Parathyroid adenoma (tissue), 2 donors: ENCODE measurements around the gene PPP3R1.

Source experiments
- H2AFZ ChIP-seq: fragments of 300-600 bp; sonication (generic); one replicate; pipeline ENCODE4 v1.7.0; 2017; ENCODE audit warnings: antibody characterized with exemption, mild to moderate bottlenecking
- H3K27ac ChIP-seq: fragments of 300-600 bp; sonication (generic); one replicate; pipeline ENCODE4 v1.7.0; 2017
- H3K27me3 ChIP-seq: fragments of 300-600 bp; sonication (generic); one replicate; pipeline ENCODE4 v1.7.0; 2017; ENCODE audit warnings: low read length; ENCODE audit not compliant: control insufficient read depth, insufficient read depth
- H3K36me3 ChIP-seq: fragments of 300-600 bp; sonication (generic); one replicate; pipeline ENCODE4 v1.7.0; 2017; ENCODE audit warnings: low read length; ENCODE audit not compliant: control insufficient read depth, insufficient read depth
- H3K4me1 ChIP-seq: fragments of 300-600 bp; sonication (generic); one replicate; pipeline ENCODE4 v1.7.0; 2017; ENCODE audit warnings: control low read depth
- H3K4me2 ChIP-seq: fragments of 300-600 bp; sonication (generic); one replicate; pipeline ENCODE4 v1.7.0; 2017; ENCODE audit warnings: low read length
- H3K4me3 ChIP-seq: fragments of 300-600 bp; sonication (generic); one replicate; pipeline ENCODE4 v1.7.0; 2017; ENCODE audit warnings: low read depth, low read length
- H3K79me2 ChIP-seq: fragments of 300-600 bp; sonication (generic); one replicate; pipeline ENCODE4 v1.7.0; 2017; ENCODE audit warnings: control low read depth
- H3K9ac ChIP-seq: fragments of 300-600 bp; sonication (generic); one replicate; pipeline ENCODE4 v1.7.0; 2017; ENCODE audit warnings: mild to moderate bottlenecking
- H3K9me3 ChIP-seq: fragments of 300-600 bp; sonication (generic); one replicate; pipeline ENCODE4 v1.7.0; 2017; ENCODE audit warnings: low read length; ENCODE audit not compliant: control insufficient read depth
- CTCF ChIP-seq: fragments of 300-600 bp; sonication (generic); IDR thresholded peaks from one replicate; pipeline ENCODE4 v1.7.0; 2017; ENCODE audit warnings: antibody characterized with exemption, mild to moderate bottlenecking
- donor health status: primary hyperparathyroidism.

Gene PPP3R1

GRCh38 chr2:68245066-68245465, 7.3 kb downstream of the PPP3R1 start:
- peaks cover 76% of the 10 kb centered on the region for H3K79me2 ChIP-seq
- no peaks in the 10 kb centered on the region for H3K27me3 ChIP-seq
- H3K27ac ChIP-seq: no peak overlapping the region
- H3K36me3 ChIP-seq: no peaks in the 10 kb centered on the region
- no peaks in the 10 kb centered on the region for H3K9me3 ChIP-seq
- no peak overlapping the region for H3K9ac ChIP-seq
- peaks cover 22% of the 10 kb centered on the region for H3K4me1 ChIP-seq
- TF ChIP-seq CTCF: no peak
- no peak overlapping the region for H2AFZ ChIP-seq
- no peak overlapping the region for H3K4me3 ChIP-seq
- no peak overlapping the region for H3K4me2 ChIP-seq

GRCh38 chr2:68244456-68244855, 7.9 kb downstream of the PPP3R1 start:
- Histone ChIP-seq H3K27ac (no peak overlapping the region), H3K9me3 (no peaks in the 10 kb centered on the region), H3K4me1 (peaks cover 17% of the 10 kb centered on the region), H3K4me2 (no peak overlapping the region), H3K36me3 (no peaks in the 10 kb centered on the region), H2AFZ (no peak overlapping the region), H3K9ac (no peak overlapping the region), H3K79me2 (peaks cover 76% of the 10 kb centered on the region), H3K4me3 (no peak overlapping the region), H3K27me3 (no peaks in the 10 kb centered on the region)
- peak; percentile 24 for TF ChIP-seq CTCF

GRCh38 chr2:68241732-68242131, 10.6 kb downstream of the PPP3R1 start:
- no peaks in the 10 kb centered on the region for H3K9me3 ChIP-seq
- H3K9ac ChIP-seq: no peak overlapping the region
- H2AFZ ChIP-seq: no peak overlapping the region
- peaks cover 64% of the 10 kb centered on the region for H3K79me2 ChIP-seq
- H3K4me3 ChIP-seq: no peak overlapping the region
- H3K27ac ChIP-seq: no peak overlapping the region
- peaks cover 17% of the 10 kb centered on the region for H3K4me1 ChIP-seq
- no peaks in the 10 kb centered on the region for H3K36me3 ChIP-seq
- no peak for TF ChIP-seq CTCF
- H3K27me3 ChIP-seq: no peaks in the 10 kb centered on the region
- H3K4me2 ChIP-seq: no peak overlapping the region

- H3K4me1 ChIP-seq: peaks cover 17% of the 10 kb centered on the region
Measured at GRCh38 chr2:68240446-68240845, 11.9 kb downstream of the PPP3R1 start.

More at GRCh38 chr2:68240446-68240845, 11.9 kb downstream of the PPP3R1 start:
- no peaks in the 10 kb centered on the region for H3K36me3 ChIP-seq
- no peak overlapping the region for H3K9ac ChIP-seq
- TF ChIP-seq CTCF: no peak
- H3K4me2 ChIP-seq: no peak overlapping the region
- H3K4me3 ChIP-seq: no peak overlapping the region
- H2AFZ ChIP-seq: no peak overlapping the region
- H3K9me3 ChIP-seq: no peaks in the 10 kb centered on the region
- H3K27me3 ChIP-seq: no peaks in the 10 kb centered on the region
- no peak overlapping the region for H3K27ac ChIP-seq
- peaks cover 61% of the 10 kb centered on the region for H3K79me2 ChIP-seq
